IPS DF 19.7 (cell line): Measurements from ENCODE around the gene PML.

Experiments used
- DNase-seq: peaks from one replicate; pipeline ENCODE4 v3.0.0-alpha.2; 2013; ENCODE audit warnings: low read depth, low spot score

The PML gene

GRCh38 chr15:73994413-73994883 lies at the start of gene PML:
PML (plus strand) TSS chr15:73994716; CDS start chr15:73994813, 97 bp downstream.
- peak; percentile 83 for DNase-seq

GRCh38 chr15:73945130-73945508 lies 49.4 kb upstream of the PML start:
- no peak for DNase-seq

DNA sequence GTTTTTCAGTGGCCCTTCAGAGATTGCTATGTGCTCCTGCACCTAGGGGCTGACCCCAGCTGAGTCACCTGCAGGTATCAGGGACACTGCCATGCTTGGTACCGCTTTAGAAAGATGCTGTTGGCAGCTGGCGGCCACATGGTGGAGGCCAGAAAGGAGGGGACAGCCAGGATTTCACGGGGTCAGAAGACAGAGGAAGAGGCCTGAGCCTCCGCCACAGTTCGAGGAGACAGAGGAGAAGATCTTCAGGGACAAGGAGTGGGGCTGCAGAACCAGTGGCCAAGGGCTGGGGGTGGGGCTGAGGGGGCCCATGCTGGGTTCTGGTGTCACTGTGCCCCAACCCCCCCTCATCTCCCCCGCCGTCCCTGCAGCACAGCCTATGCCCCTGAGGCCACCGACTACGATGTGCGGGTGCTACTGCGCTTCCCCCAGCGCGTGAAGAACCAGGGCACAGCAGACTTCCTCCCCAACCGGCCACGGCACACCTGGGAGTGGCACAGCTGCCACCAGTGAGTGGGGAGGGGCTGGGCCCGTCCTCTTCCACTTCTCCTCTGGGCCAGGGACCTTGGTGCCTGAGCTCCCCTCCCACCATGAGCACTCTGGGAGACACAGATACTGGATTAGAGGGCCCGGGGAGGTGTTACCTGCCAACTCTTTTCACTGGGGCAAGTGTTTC lies 48.3 kb upstream of the PML start:
- DNase-seq, result no peak

DNA sequence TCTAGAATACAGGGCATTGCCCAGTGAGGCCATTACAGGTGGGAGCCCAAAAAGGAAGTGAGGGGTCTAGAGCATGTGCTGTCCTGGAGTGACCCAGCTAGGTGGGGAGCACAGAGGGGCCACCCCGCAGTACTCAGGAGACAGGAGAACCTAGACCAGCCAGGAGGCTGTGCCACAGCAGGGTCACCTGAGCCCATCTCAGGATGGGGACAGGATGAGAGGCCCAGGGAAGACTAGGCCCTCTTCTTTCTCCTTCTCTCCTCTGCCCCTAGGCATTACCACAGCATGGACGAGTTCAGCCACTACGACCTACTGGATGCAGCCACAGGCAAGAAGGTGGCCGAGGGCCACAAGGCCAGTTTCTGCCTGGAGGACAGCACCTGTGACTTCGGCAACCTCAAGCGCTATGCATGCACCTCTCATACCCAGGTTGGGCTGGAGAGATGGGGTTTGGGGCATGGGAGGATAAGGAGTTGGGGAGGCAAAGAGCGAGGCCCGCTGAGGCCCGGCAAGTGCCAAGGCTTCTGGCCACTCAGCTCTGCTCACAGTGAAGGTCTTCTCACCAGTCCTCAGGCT lies 47.6 kb upstream of the PML start:
- DNase-seq, result no peak

DNA sequence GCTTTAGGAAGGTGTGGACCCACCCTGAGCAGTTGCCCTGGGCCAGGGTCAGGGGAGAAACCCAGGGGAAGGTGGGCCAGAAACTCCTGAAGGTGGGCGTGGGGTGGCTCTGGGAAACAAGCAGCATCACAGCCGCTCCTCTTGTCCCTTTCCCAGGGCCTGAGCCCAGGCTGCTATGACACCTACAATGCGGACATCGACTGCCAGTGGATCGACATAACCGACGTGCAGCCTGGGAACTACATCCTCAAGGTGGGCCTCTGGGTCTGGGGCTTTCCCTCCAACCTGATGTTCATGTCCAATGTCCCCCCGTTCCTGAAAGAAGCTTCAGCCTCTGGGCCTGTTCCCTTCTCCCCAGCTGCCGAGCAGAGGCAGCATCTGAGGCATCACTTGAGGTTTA lies 46.9 kb upstream of the PML start:
- no peak for DNase-seq

GRCh38 chr15:73948396-73948795 lies 46.1 kb upstream of the PML start:
- DNase-seq, result no peak

GRCh38 chr15:73948982-73949381 lies 45.5 kb upstream of the PML start:
- no peak for DNase-seq

GRCh38 chr15:73949496-73949895 lies 45.0 kb upstream of the PML start:
- DNase-seq, result no peak

DNA sequence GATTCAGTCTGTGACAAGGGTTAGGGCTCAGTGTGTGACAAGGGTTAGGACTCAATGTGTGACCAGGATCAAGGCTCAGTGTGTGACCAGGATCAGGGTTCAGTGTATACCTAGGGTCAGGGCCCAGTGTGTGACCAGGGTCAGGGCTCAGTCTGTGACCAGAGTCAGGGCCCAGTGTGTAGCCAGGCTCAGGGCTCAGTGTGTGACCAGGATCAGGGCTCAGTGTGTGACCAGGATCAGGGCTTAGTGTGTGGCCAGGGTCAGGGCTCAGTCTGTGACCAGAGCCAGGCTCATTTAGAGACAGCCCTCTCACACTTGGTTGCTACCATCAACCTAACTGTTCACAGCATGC lies 44.1 kb upstream of the PML start:
- DNase-seq, result no peak

GRCh38 chr15:73950831-73951561 lies 43.5 kb upstream of the PML start:
- DNase-seq, result peak; percentile 67

GRCh38 chr15:73951601-73952000 lies 42.9 kb upstream of the PML start:
- no peak for DNase-seq

GRCh38 chr15:73952171-73952912 lies 42.2 kb upstream of the PML start:
- no peak for DNase-seq

DNA sequence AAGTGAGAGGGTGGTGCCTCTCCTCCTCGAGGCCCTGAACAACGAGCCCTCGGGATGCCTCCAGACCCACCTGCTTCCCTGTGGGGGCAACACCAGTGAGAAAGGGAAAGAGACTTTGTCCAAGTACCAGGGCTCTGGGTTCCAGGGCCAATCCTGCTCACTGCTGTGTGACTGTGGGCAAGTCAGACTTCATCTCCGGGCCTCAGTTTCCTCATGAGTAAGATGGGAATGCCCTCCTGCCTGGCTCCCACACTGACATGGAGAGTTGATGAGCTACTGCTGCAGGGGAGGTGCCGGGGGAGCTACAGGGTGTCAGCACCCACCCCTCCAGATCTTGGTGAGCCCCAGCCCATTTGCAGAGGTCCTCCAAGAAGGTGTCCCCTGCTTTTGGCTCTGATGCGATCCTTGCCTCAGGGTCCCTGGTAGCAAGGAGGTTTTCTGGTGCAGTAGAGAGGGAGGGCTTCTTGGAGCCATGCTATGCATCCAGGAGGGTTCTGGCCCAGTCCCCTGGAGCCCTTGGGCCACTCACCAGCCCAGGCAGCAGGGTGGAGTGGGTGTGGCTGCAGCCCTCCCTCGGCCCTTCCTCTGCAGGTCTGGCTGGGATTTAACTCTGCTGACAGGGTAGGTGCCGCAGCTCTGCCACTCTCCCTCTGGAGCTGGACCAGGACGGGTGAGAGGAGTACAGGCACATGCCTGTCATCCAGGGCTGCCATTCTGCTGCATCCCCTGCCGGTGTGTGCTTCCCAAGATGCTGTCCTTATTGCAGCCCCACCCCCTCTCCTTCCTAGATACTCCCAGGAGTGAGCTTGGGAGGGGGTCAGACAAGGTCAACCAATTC lies 41.4 kb upstream of the PML start:
- no peak for DNase-seq

DNA sequence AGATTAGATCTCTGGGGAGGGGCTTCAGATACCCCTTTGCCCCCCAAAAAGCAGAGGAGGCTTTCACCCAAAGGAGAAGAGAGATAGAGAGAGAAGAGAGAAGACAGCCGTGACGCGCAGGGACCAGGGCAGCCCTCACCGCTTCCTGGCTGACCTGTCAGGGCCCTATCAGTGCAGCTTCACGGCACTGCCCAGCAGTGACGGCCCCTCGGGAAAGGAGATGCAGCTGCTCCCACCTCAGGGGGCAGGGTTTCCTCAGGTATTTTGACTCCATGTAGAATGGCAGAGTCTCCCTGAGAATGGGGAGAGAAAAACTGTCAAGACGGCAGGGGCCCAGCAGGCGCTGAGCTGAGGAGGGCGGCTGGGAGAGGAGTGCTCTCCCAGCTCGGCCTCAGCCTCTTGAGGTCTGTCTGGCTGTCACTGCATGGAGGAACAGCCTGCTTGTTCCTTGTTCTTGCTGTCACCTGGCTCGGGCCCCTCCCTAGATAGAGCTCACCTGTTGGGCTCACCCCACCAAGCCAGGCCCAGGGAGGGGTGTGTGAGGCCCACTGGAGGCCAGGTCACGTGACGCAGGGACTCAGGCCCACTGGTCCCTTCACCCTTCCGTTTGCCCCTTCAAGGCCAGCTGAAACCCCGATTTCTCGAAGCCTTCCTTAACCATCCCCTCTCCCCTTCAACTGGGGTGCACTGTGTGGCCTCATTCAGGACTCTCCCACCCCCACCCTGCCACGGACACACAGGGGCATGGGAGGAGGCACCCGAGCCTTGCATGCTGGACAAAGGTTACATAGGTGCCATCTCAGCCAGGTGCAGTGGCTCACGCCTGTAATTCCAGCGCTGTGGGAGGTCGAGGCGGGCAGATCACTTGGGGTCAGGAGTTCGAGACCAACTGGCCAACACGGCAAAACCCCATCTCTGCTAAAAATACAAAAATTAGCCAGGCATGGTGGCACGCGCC lies 40.0 kb upstream of the PML start:
- DNase-seq, result no peak

- DNase-seq, result no peak
These were observed 39.2 kb upstream of the PML start for GRCh38 chr15:73955326-73955725.

- no peak for DNase-seq
These were observed 38.4 kb upstream of the PML start for GRCh38 chr15:73955861-73956742.

DNA sequence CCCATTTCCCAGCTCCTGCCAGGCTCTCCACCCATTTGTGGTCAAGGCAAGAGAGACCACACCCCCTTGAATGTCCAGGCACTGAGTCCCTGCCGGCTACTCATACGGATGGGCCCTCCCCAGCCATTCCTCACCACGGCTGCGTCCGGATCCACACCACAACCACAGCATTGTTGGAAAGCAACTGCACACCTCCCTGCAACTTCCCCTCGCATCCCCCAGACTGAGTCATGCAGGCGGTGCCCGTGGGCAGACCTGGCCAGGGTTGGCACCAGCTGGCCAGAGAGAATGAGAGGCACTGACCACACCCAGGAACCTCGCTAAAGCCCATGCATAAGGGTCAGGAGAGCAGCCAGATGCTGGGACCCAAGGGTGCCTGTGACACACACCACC lies 37.8 kb upstream of the PML start:
- DNase-seq, result no peak

DNA sequence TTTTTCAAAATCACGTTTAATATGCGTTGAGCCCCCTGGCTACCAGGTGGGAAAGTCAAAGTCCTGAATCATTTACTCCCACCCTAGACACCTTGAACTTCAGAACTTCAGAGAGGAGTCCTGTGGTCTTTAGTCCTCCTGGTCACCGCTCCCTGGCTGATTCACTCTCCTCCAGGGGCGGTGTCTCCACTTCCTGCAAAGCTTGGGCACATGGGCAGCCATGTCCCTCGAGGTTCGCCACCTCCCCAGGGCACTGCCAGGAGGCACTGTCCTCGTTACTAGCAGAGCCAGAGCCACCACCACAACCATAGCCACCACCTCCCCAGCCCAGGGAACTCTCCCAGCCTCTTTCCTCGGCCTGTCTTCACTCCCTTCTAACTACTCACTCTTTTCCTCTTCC lies 37.2 kb upstream of the PML start:
- no peak for DNase-seq

- DNase-seq, result no peak
These were observed 36.7 kb upstream of the PML start for GRCh38 chr15:73957785-73958184.
